HG03342 (cell line): ENCODE data around the gene SCOC.
A peak's percentile ranks its signal among the peaks of the same experiment; 100 is the strongest.
"Not testable (repeated sequence)": the region's sequence is repeated elsewhere in the genome, so short reads cannot be mapped to it uniquely, and the experiment has no call there.

Experiments
- ATAC-seq: cut with Tn5 transposase; IDR thresholded peaks from one replicate; pipeline ENCODE4 v1.9.1; 2021; ENCODE audit warnings: mild to moderate bottlenecking, moderate library complexity; ENCODE audit not compliant: unreplicated experiment

The SCOC gene

DNA sequence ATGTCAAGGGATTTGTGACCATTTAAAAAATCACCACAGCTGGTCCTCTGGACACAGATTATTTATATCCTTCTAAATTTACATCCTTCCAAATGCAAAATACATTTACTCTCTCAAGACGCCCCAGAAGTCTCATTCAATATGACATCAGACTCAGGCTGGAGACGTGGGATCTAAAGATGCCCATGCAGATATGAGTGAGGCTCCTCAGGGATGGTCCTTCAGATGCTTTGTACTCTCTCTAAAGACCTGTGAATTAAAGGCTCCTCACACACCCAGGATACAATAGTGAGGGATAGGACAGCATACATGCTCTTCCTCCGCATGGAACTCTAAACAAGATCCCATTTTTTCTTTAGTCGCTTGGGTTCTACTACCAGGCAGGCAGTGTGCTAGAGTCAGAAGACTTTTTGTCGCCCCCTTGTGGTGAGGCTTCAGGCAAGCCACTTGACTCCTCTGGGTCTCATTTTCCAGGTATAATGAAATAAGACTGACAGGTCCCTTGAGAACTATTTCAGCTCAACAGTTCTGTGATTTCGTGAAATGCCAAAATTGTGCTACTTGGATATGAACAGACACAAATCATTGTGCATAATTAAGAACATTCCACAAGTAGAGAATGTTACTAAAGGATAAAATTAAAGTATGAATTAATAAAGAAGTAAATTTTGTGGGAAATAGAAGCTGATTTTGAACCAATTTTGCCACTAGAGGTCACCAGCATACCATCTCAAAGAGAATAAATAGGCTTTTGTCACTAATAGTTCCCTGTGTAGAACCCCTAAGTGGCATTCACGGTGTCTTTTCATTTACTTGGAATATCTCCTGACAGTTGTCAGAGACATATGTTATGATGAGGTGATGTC is 13.7 kb upstream of the SCOC start:
- peak; percentile 98 for ATAC-seq

DNA sequence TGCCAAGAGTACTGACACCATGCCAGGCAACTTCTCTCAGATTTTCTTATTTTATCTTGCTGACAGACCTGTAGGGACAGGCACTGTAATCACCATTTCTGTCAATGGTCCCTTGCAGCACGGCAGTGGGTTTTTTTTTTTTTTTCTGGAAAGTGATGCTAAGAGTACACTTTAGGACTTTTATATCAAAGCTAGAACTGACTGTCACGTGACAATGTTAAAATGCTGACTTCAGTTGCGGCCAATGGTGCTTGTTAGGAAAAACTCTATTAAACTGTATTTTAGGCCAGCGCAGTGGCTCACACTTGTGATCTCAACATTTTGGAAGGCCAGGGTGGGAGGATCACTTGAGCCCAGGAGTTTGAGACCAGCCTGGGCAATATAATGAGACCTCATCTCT is 12.3 kb upstream of the SCOC start:
- no peak for ATAC-seq

DNA sequence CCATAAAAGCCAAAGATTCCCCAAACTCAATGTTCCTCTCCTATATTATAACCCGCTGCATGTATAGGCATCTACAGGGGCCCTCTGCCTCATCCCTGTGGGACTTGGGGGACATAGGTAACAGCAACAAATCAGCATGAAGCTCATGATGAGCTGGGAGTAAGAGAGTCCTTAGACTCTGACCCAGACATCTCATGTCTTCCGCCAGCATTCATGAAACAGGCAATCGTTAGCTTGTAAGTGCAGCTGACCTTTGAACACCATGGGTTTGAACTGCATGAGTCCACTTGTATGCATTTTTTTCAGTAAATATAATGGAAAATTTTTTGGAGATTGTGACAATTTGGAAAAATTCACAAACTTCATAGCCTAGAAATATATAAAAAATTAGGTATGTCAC is 10.4 kb upstream of the SCOC start:
- no peak for ATAC-seq

- ATAC-seq, result no peak
Measured at GRCh38 chr4:140363558-140363957, 9.9 kb upstream of the SCOC start.

GRCh38 chr4:140367738-140368137 is 5.7 kb upstream of the SCOC start:
- no peak for ATAC-seq

DNA sequence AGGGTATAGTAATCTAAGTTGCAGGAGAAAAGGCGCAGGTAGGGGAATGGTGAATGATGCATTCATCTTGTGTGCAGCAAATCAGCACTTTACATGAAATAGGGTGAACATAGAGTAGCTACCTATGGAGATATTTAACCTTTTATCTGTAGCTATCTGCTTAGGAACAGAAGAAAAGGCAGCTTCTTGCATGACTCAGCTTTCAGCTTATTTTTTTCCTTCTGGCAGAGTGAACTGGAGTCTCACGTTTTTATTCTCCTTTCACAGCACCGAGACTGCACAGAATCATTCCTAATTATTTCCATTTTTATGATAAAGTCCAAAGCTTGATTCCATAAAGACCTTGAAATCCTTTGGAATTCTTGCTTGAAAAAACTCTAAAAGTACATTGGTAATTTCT is 4.8 kb upstream of the SCOC start:
- no peak for ATAC-seq

- peak; percentile 60 for ATAC-seq
Measured at GRCh38 chr4:140372751-140373327, 607 bp upstream of the SCOC start.

- no peak for ATAC-seq
Measured at GRCh38 chr4:140374130-140374477, 658 bp downstream of the SCOC start.

- ATAC-seq, result no peak
Measured at GRCh38 chr4:140382732-140383131, 9.3 kb downstream of the SCOC start.

DNA sequence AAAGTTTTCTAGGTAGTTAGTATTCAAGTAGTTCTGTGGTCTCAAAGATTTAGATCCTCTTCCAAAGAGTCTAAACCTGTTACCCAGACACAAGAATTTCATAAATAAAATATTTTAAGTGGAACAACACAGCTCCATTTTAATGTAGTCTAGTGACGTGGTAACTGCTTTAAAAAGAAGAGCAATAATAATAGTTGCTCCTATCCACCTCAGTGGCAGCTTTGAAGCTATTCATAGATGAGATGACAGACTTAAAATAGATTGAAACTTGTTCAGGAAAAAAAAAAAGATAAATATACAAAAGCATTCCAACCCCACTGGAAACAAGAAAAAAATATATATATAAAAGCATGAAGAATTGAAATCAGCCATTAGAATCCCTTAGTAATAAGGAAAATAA is 14.6 kb downstream of the SCOC start:
- ATAC-seq, result no peak

- ATAC-seq, result no peak
Measured at GRCh38 chr4:140395668-140396067, 22.2 kb downstream of the SCOC start.

DNA sequence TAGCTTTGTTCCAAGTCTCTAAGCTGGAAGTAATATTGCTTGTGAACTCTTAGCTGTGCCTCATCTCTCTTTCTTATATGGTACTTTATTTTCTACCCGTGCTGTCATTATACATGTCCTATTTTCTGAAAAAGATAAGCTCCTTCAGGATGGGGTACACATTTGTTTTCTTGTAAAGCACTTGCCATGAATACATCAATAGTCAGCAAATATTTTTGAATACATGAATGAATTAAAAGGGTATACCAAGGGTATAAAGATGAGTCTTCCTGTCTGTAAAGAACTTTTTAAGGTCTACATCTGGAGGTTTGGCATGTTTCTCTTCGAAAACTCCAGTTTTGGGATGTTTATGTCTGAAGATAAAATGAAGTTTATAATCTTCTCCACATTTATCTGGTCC is 26.7 kb downstream of the SCOC start:
- no peak for ATAC-seq

GRCh38 chr4:140406292-140406691 is 32.8 kb downstream of the SCOC start:
- no peak for ATAC-seq

DNA sequence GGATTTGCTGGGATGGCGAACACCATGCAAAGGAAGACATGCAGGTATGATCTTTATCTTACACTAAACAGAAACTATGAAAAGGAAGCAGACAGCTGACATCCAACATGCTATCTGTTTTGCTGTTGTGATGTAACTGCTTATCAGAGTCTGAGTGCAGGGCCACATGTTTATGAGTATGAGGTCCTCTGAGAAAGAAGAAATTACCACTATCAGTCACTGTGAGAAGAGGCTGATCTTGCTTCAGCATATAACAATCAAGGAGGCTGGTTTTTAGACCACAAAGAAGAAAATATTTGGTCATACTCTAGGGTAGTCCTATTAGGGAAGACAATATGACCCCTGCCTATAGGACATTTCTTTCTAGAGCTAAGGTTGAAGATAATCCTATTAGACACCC is 35.5 kb downstream of the SCOC start:
- ATAC-seq, result no peak

GRCh38 chr4:140413130-140413969 is 39.9 kb downstream of the SCOC start:
- not testable (repeated sequence) for ATAC-seq

- no peak for ATAC-seq
Measured at GRCh38 chr4:140423106-140423505, 49.7 kb downstream of the SCOC start.

DNA sequence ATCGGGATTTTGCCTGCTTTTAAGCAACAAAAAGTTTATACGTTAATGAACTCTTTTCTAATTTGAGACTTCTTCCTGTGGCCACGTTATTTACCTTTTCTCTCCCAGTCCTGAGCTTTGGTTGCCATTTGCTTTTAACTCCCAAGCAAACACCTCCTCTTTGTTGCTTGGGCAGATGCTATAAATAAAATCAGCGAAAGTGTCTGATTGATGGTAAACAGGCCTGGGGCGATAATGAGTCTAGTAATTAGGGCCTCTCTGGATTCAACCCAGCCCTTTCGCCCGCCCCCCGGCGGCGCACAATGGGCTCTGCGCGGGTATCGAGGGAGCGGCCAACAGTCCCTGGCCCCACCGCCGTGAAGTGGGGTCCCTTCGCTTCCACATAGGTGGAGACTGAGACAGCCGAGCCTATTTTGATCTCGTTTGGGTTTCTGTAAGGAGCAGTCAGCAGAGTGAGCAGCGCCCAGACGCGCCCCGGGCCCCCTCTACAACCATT is 53.2 kb downstream of the SCOC start:
- ATAC-seq, result peak; percentile 26

- ATAC-seq, result peak; percentile 83
Measured at GRCh38 chr4:140427106-140427918, 53.9 kb downstream of the SCOC start, which contains the start of gene CLGN. CLGN (minus strand) TSS chr4:140427648; CDS start chr4:140413078, 14,570 bp downstream.

DNA sequence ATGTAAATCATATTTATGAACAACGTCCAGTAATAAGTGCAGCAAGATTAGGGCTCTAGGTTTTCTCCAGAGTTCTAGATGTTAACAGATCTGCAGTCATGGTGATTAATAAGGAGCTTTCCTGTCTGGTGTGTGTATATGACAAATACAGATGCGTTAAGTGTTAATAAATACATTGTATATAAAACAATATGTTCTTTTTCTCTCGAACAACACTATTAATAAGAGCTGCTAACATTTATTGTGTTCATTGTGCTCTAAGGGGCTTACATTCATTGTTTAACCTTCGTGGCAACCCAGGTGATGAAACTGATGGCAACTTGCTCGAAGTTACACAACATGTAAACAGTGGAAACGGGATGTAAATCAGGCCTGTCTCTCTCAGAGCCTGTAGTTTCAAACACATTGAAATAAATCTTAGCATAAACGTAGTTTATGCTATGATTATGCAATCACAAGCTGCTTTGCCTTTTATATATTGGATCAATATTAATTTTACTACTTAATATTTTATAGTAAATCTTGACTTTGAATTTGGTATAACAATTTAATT is 54.5 kb downstream of the SCOC start:
- ATAC-seq, result no peak
